IMR-90 (cell line): ENCODE results near the gene ZNF559.

ENCODE experiments used
- BHLHE40 ChIP-seq: fragments of 150-350 bp; IDR thresholded peaks from 2 replicates; pipeline ENCODE4 v1.6.1; 2016; ENCODE audit warnings: mild to moderate bottlenecking, low read depth, low read length
- CTCF ChIP-seq: conservative IDR thresholded peaks from 2 replicates; pipeline ENCODE4 v1.5.1; 2012; ENCODE audit warnings: mild to moderate bottlenecking, low read depth, low read length, improper control_type of control experiment
- MAFK ChIP-seq: IDR thresholded peaks from 2 replicates; pipeline ENCODE4 v1.6.1; 2012; ENCODE audit warnings: low read depth, low read length, improper control_type of control experiment
- MXI1 ChIP-seq: IDR thresholded peaks from 2 replicates; pipeline ENCODE4 v1.6.1; 2012; ENCODE audit warnings: low read depth, mild to moderate bottlenecking, low read length, moderate library complexity, borderline replicate concordance
- NFE2L2 ChIP-seq: fragments of 150-350 bp; IDR thresholded peaks from 2 replicates; pipeline ENCODE4 v1.6.1; 2016; ENCODE audit warnings: low read depth, mild to moderate bottlenecking, low read length
- RAD21 ChIP-seq: IDR thresholded peaks from 2 replicates; pipeline ENCODE4 v1.6.1; 2012; ENCODE audit warnings: low read length, improper control_type of control experiment

GRCh38 chr19:9348253-9348652, 24.3 kb downstream of the ZNF559 start:
- TF ChIP-seq RAD21 (no peak), MXI1 (no peak), CTCF (no peak), MAFK (peak; percentile 42; the same call in 1 of the 2 replicates), NFE2L2 (no peak), BHLHE40 (no peak)
